ENCODE results near the gene SLC51A. TPM values are rescaled to one million over a fixed set of nuclear protein-coding genes. Genes with fewer than 3 reads are reported as not detected.
A peak's percentile ranks its signal among the peaks of the same experiment; 100 is the strongest.

Gene SLC51A
- total RNA-seq, 2 experiments from 2014 or later: not detected

DNA sequence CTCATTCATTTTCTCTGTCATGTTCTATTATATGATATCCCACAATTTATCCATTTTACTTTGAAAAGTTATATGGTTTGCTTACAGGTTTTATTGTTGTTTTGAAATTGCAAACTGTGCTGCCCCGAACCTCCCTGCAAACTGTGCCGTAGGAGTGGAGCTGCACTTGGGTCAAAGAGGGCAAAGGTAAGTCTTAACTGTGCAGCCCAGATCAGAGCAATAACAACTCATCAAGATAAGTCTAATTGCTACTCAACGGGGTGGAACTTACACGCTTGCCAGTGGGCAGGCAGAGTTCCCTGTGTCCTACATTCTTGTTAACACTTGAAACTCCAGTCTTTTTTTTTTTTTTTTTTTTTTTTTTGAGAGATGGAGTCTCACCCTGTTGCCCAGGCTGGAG, 38.4 kb upstream of the SLC51A start:
- peaks cover 21% of the 10 kb centered on the region for H3K4me1 ChIP-seq (ENCODE audit: insufficient read depth, low read length, poor library complexity, severe bottlenecking)
- ChIA-PET CTCF (ENCODE audit: unreplicated experiment) (no interaction called here), POLR2A (no interaction called here)
- no peak overlapping the region for H2AFZ ChIP-seq (ENCODE audit: low read length)
- no peak for DNase-seq (ENCODE audit: low spot score)
- H3K79me2 ChIP-seq (ENCODE audit: insufficient read depth, low read depth, low read length): no peaks in the 10 kb centered on the region
- no peak overlapping the region for H3K27ac ChIP-seq (ENCODE audit: low read depth, low read length, poor library complexity, severe bottlenecking)
- H3K9me2 ChIP-seq (ENCODE audit: insufficient read depth, low read length): no peaks in the 10 kb centered on the region
- no peak for TF ChIP-seq EZH2phosphoT487 (IDR thresholded peaks at IDR 0.05; ENCODE audit: borderline replicate concordance, low read depth, low read length)
- TF ChIP-seq, protein P1, sequence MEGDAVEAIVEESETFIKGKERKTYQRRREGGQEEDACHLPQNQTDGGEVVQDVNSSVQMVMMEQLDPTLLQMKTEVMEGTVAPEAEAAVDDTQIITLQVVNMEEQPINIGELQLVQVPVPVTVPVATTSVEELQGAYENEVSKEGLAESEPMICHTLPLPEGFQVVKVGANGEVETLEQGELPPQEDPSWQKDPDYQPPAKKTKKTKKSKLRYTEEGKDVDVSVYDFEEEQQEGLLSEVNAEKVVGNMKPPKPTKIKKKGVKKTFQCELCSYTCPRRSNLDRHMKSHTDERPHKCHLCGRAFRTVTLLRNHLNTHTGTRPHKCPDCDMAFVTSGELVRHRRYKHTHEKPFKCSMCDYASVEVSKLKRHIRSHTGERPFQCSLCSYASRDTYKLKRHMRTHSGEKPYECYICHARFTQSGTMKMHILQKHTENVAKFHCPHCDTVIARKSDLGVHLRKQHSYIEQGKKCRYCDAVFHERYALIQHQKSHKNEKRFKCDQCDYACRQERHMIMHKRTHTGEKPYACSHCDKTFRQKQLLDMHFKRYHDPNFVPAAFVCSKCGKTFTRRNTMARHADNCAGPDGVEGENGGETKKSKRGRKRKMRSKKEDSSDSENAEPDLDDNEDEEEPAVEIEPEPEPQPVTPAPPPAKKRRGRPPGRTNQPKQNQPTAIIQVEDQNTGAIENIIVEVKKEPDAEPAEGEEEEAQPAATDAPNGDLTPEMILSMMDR (conservative IDR thresholded peaks at IDR 0.05; ENCODE audit: low read length): no peak
- no peaks in the 10 kb centered on the region for H3K36me3 ChIP-seq (ENCODE audit: insufficient read depth, low read length)
- H4K20me1 ChIP-seq (ENCODE audit: insufficient read depth, low read length): no peaks in the 10 kb centered on the region
- intact Hi-C loops (cut with micrococcal nuclease; ENCODE audit: unreplicated experiment): no loop called here
- no TSS peak for BruUV-seq (replicated peaks)
- no peaks in the 10 kb centered on the region for H3K9me3 ChIP-seq (ENCODE audit: low read length)
- no peak overlapping the region for H3K4me2 ChIP-seq (ENCODE audit: low read length)
- no peak overlapping the region for H3K4me3 ChIP-seq (ENCODE audit: low read depth, low read length, poor library complexity, severe bottlenecking)

DNA sequence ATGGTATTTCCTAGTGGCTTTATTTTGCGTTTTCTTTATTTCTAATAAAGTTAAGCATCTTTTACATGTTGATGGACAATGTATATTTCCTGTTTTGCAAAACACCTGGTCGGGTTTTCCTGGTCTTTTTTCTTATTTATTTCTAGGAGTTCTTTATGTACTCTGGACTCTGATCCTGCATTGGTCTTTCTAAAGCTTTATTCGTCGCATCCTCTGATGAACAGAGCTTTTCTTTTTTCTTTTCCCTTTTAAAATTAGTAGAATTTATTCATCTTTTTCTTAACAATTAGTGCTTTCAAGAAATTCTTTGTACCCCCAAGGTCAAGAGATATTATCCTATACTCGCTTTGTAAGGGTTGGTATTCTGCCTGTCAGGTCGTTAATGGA, 37.3 kb upstream of the SLC51A start:
- TF ChIP-seq EZH2phosphoT487 (IDR thresholded peaks at IDR 0.05; ENCODE audit: borderline replicate concordance, low read depth, low read length): no peak
- TF ChIP-seq, protein P1 (conservative IDR thresholded peaks at IDR 0.05; ENCODE audit: low read length): no peak
- no TSS peak for BruUV-seq (replicated peaks)
- Histone ChIP-seq H3K4me1 (ENCODE audit: insufficient read depth, low read length, poor library complexity, severe bottlenecking) (peaks cover 21% of the 10 kb centered on the region), H3K27ac (ENCODE audit: low read depth, low read length, poor library complexity, severe bottlenecking) (peak overlapping the region; percentile 53), H3K36me3 (ENCODE audit: insufficient read depth, low read length) (no peaks in the 10 kb centered on the region), H3K4me3 (ENCODE audit: low read depth, low read length, poor library complexity, severe bottlenecking) (no peak overlapping the region), H3K4me2 (ENCODE audit: low read length) (peak overlapping the region; percentile 52), H3K9me3 (ENCODE audit: low read length) (no peaks in the 10 kb centered on the region), H3K9me2 (ENCODE audit: insufficient read depth, low read length) (no peaks in the 10 kb centered on the region), H2AFZ (ENCODE audit: low read length) (peak overlapping the region; percentile 70), H4K20me1 (ENCODE audit: insufficient read depth, low read length) (no peaks in the 10 kb centered on the region), H3K79me2 (ENCODE audit: insufficient read depth, low read depth, low read length) (no peaks in the 10 kb centered on the region)
- intact Hi-C loops (cut with micrococcal nuclease; ENCODE audit: unreplicated experiment): no loop called here
- ChIA-PET CTCF (ENCODE audit: unreplicated experiment) (interaction anchor here (1.2 kb wide), 1 partner anchor 106 kb away, joined by 5 read pairs; no protein-coding TSS in a partner anchor), POLR2A (interaction anchor here (0.7 to 3.1 kb wide), 4 partner anchors 8 to 106 kb away, joined by 3 to 11 read pairs (median 4); no protein-coding TSS in a partner anchor)
- no peak for DNase-seq (ENCODE audit: low spot score)

Measured in OCI-LY7 (cell line).